GM21825 (cell line): ENCODE data around the gene CXCL13.
A peak's percentile ranks its signal among the peaks of the same experiment; 100 is the strongest.
"Not testable (repeated sequence)": the region's sequence is repeated elsewhere in the genome, so short reads cannot be mapped to it uniquely, and the experiment has no call there.

Experiments used
- ATAC-seq: cut with Tn5 transposase; IDR thresholded peaks from one replicate; pipeline ENCODE4 v1.9.1; 2021; ENCODE audit warnings: mild to moderate bottlenecking, moderate library complexity; ENCODE audit not compliant: unreplicated experiment

The CXCL13 gene

DNA sequence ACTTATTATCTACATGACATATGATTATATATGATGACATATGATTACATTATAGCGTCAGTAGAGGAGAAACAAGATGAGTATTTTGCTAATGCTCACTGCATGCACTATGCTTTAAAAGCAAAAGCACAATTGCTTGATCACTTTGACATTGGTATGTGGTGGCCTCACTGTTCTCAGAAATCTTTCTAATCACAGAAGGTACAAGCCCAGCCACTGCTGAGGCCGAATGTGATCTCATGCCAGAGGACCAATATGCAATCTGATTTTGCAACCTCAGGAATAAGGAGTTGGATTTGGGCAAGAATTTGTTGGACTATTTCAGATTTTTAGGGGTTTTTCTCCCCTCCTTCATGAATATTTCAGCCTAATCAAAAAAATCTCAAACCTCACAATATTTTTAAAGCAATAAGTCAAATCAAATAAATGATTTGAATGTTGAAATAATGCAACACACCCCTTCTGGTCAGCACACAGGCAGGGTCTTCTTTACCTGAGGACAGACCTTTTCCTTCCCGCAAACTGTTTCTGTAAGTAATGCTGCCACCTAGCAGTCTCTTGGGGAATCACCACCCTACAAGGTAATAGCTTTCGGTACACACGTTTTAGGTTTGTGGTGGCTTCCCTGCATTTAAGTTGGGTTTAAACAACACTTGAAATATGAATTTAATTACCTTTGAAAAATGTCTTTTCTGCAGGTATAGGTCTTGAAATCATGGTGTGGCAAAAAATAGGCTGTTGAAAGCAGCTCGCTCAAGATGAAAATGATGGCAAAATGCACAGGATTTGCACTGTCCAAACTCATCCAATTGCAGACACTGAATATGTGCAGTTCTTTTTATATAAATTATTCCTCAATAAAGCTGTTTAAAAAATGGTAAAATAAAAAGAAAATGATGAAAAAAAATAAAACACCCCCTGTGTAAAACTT lies 4.8 kb upstream of the CXCL13 start:
- no peak for ATAC-seq

GRCh38 chr4:77601614-77602187 lies 3.9 kb upstream of the CXCL13 start:
- ATAC-seq, result no peak

DNA sequence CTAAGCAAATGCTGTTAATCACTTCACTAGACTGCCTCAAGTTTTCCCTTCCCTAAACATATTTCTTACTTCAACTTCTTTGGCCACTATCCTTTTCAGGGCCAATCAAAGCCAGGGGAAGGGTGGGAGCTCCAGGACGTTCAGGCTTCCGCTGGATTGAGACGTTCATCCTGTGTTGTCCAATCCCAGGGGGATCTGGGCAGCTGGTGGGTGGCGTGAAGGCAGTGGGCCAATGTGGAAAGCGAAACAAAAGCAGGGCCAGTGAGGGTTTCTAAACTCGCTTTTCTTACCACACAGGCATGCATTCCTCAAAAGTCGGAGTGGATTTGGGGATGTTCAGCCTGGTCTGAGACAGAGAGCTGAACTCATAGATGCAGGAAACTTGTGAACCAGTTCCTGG lies 7.6 kb downstream of the CXCL13 start:
- ATAC-seq, result no peak

GRCh38 chr4:77615153-77615552 lies 9.5 kb downstream of the CXCL13 start:
- ATAC-seq, result no peak

- ATAC-seq, result no peak
These were observed 11.6 kb downstream of the CXCL13 start for GRCh38 chr4:77617203-77617602.

DNA sequence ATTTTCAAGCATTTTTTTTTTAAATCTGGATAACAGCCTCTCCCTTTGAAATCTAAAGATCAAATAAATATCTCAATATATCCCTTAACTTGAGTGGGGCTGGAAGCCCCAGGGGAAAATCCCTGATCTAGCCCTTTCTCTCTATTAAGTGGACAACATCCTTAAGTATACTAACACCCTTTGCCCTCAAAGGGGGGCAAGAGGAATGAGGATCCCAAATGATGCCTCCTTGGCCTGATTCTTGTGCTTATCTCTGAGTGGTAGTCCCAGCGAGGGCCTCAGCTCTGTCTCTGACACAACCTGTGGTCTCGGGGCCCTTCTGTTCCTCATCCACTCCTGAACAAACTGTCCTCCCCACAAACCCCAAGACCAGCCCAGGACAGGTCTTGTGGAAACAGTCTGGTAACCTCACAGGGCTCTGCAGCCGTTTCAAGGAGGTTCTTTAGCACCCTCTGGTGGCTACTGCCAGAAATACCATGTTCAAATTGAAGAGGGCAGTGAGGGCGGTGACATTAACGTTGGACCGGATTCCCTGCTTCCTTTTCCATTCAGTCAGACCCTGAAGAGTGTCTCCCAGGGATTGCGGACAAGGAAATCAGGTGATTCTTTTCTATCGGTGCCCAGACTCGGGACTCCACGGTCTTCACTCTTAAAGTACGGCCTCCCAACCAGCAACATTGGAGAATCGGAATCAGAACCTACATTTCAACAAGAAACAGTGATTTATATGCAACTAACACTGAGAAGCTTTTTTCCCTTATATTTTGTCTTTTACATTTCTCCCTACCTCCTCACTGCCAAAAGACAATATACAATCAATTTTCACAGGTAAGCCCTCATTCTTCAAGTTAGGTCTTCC lies 13.0 kb downstream of the CXCL13 start:
- peak; percentile 80 for ATAC-seq

DNA sequence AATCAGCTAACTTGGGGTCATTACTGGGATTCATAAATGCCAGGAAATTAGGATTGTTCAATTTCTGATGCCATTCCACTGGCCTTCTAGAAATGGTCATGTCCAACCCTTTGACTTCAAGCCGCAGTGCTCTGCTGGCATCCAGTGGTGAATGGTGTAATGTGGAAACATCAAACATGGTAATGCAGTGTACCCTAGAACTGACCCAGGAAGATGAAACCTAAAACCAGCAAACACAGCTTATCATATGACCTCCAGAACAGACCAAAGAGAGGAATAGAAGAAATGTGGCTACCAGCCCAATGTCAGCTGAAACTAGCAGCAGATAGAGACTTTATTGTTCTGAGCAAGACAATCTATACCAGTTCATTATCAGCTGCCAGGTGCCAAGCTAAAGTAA lies 13.8 kb downstream of the CXCL13 start:
- ATAC-seq, result no peak

- no peak for ATAC-seq
These were observed 15.6 kb downstream of the CXCL13 start for GRCh38 chr4:77621254-77621653.

GRCh38 chr4:77623091-77623490 lies 17.5 kb downstream of the CXCL13 start:
- no peak for ATAC-seq

GRCh38 chr4:77624213-77624612 lies 18.6 kb downstream of the CXCL13 start:
- ATAC-seq, result no peak

DNA sequence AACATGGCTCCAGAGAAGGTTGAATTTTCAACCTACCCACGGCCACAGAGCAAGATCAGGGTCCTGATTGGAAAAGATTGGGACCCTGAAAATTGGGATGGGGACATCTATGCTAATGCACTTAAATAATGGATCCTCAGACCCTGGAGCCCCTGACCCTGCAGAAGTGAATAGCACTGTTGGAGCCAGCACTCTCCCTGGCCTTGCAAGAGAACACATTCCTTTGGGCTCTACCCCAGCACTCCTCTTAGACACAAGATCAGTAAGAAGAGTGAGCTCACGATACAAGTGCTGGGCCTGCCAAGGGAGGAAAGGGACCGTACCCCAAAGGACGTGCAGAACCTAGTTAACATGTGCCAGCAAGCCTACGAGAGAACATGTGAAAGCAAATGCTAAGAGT lies 19.9 kb downstream of the CXCL13 start:
- no peak for ATAC-seq

- ATAC-seq, result peak; percentile 64
These were observed 24.3 kb downstream of the CXCL13 start for GRCh38 chr4:77629885-77630284.

GRCh38 chr4:77631276-77631675 lies 25.7 kb downstream of the CXCL13 start:
- no peak for ATAC-seq

DNA sequence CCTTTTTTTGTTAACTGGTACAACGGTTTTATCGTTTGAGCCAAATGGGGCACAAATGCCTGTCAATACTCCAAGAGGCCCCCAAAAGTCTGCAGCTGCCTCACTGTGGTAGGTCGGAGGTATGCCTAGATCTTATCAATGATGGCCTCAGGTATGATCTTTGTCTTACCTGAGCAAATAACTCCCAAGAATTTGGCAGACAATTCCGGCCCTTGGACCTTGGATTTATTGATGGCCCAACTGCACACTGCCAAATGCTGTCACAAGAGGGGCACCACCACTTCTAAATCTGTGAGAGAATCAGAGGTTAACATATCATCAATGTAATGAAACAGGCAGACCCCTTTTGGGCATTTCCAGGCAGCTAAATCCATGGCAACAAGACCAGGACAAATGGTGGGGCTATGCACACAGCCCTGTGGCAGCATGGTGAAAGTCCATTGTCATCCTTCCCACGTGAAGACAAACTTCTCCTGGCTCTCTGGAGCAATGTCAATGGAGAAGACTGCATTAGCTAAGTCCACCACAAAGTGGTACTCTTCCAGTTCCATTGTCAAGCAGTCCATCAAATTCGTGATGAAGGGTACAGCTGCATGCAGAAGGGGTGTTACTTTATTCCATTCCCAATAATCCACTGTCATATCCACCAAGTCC lies 28.6 kb downstream of the CXCL13 start:
- no peak for ATAC-seq

- no peak for ATAC-seq
These were observed 29.6 kb downstream of the CXCL13 start for GRCh38 chr4:77635246-77635645.

- ATAC-seq, result no peak
These were observed 30.3 kb downstream of the CXCL13 start for GRCh38 chr4:77635876-77636275.

DNA sequence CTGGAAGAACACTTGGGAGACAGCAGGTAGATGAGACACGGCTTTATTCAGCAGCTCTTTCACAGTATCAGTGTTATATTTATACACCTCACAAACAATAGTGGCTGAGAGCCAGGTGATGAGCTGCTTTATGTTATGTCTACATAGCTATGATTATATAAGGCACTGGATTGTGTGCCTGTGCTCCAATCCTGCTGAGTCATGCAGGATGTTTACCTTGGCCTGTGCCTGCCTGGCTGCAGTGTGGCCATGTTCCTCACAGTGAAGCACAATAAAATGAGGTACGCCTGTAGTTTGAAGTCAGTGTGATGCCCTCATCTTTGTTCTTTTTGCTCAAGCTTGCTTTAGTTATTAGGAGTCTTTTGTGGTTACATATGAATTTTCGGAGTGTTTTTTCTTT lies 31.3 kb downstream of the CXCL13 start:
- no peak for ATAC-seq

DNA sequence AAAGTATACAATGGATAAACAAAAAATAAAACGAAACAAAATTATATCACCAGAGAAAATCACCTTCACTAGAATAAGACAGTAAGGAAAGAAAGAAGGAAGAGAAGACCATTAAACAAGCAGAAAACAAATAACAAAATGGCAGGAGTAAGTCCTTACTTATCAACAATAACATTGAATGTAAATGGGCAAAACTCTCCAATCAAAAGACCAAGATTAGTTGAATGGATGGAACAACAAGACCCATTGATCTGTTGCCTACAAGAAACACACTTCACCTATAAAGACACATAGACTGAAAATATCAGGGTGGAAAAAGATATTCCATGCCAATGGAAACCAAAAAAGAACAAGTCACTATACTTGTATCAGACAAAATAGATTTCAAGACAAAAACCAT lies 38.4 kb downstream of the CXCL13 start:
- ATAC-seq, result not testable (repeated sequence)

DNA sequence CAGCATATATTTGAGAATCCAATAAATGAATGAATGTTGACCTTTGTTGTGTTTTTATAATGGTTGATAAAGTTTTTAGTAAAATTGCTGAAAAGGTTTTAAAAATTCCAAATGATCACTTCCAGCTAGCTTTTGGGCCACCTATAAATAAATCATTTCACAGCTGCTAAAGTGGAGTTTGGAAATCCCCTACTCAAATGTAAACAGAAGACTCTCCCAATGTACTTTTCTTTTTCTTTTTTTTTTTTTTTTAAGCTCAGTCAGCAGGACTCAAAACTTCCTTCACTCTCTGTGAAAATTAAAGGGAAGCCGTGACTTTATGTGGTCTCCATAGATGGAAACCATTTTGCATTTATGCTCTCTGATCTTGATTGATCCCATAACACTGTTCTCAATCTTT lies 45.2 kb downstream of the CXCL13 start:
- no peak for ATAC-seq

DNA sequence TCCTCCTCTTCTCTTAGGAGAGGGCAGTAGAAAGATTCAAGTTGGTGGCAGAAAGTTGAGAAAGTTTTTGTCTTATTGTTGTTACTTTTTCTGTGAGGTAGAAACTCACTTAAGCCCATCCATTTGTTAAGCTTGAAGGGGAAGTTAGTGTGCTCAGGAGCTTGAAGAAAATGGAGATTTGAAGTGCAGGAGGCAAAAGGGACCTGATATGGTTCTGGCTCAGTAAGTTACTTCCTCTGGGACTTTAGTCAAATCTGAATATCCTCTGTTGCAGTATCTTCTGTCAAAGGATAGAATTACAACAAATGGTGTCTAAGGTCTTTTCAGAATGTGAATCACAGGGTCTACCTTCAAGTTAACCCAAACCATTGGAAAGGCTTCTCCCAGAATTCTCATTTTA lies 46.2 kb downstream of the CXCL13 start:
- no peak for ATAC-seq
